Stimulated activated CD4-positive, alpha-beta T cell treated with anti-CD3 and anti-CD28 coated beads, Interleukin-4, amount 100 ng/mL, for 48 hours (primary cell): ENCODE data around the gene ZNF628.

Experiments used
- DNase-seq, 2 donors: peaks; one replicate each; pipeline ENCODE4 v3.0.0-alpha.2; 2020; ENCODE audit warnings: low read depth in 2 of 2

Gene ZNF628

GRCh38 chr19:55529636-55530234, 53.3 kb downstream of the ZNF628 start:
- DNase-seq: no peak

- no peak for DNase-seq
Measured at GRCh38 chr19:55530996-55531395, 54.6 kb downstream of the ZNF628 start.
